Activated naive CD8-positive, alpha-beta T cell treated with anti-CD3 and anti-CD28 coated beads, Interleukin-2, amount 50 U/mL, for 16 hours (primary cell): Measurements from ENCODE around the gene VEGFB.
A peak's percentile ranks its signal among the peaks of the same experiment; 100 is the strongest.

Experiments
- DNase-seq: peaks from one replicate; pipeline ENCODE4 v3.0.0-alpha.2; 2020; ENCODE audit warnings: low read depth, low spot score

The VEGFB gene

GRCh38 chr11:64261556-64262080, 27.2 kb downstream of the VEGFB start:
- no peak for DNase-seq

- no peak for DNase-seq
Observed at GRCh38 chr11:64262271-64263002, 28.1 kb downstream of the VEGFB start.

GRCh38 chr11:64263021-64263946, 28.9 kb downstream of the VEGFB start:
- DNase-seq: no peak

GRCh38 chr11:64263947-64264317, 29.5 kb downstream of the VEGFB start:
- DNase-seq: no peak

- DNase-seq: no peak
Observed at GRCh38 chr11:64264371-64264852, 30.0 kb downstream of the VEGFB start.

- DNase-seq: no peak
Observed at GRCh38 chr11:64265176-64266160, 31.1 kb downstream of the VEGFB start.

GRCh38 chr11:64266339-64266738, 32.0 kb downstream of the VEGFB start:
- DNase-seq: no peak

- DNase-seq: no peak
Observed at GRCh38 chr11:64267207-64267945, 33.0 kb downstream of the VEGFB start.

GRCh38 chr11:64268025-64268892, 33.9 kb downstream of the VEGFB start:
- no peak for DNase-seq

GRCh38 chr11:64268893-64269539, 34.6 kb downstream of the VEGFB start:
- no peak for DNase-seq

GRCh38 chr11:64269540-64270220, 35.3 kb downstream of the VEGFB start:
- peak; percentile 95 for DNase-seq

GRCh38 chr11:64275031-64275800, 40.8 kb downstream of the VEGFB start:
- no peak for DNase-seq

GRCh38 chr11:64275841-64276240, 41.5 kb downstream of the VEGFB start:
- DNase-seq: no peak

GRCh38 chr11:64276653-64277431, 42.5 kb downstream of the VEGFB start:
- DNase-seq: no peak

GRCh38 chr11:64278576-64279190, 44.3 kb downstream of the VEGFB start:
- no peak for DNase-seq
